B cell (primary cell): ENCODE results near the gene AP3M1. TPM values are rescaled to one million over a fixed set of nuclear protein-coding genes. Genes with fewer than 3 reads are reported as not detected.

Experiments used
- ATAC-seq: fragments of 200-7000 bp; cut with Tn5 transposase; one replicate; pipeline ENCODE4 v1.10.0; 2021; ENCODE audit warnings: low read depth, mild to moderate bottlenecking, moderate number of reproducible peaks, moderate library complexity
- CTCF ChIA-PET: fragments of 350-600 bp; sonication (Branson Sonifier 250); formaldehyde crosslinking; loops from one replicate; lab custom pipeline; 2021; ENCODE audit warnings: antibody characterized with exemption, inconsistent platforms; lab: Charles Lee
- POLR2A ChIA-PET: fragments of 350-600 bp; sonication (Branson Sonifier 250); formaldehyde crosslinking; loops from one replicate; lab custom pipeline; 2021; ENCODE audit warnings: antibody characterized with exemption; lab: Charles Lee
- DNase-seq: peaks from one replicate; pipeline ENCODE4 v3.0.0; 2013
- H2AFZ ChIP-seq: 2 replicates; pipeline ENCODE4 v1.6.1; 2012; ENCODE audit warnings: mild to moderate bottlenecking, low read depth, low read length; ENCODE audit not compliant: insufficient read depth, poor library complexity, severe bottlenecking
- H3K27ac ChIP-seq, 2 donors: 1 replicate in 1 of 2; 2 replicates in 1 of 2; pipeline ENCODE4 v1.5.1; 2012 to 2013; ENCODE audit warnings: low read length in 2 of 2, mild to moderate bottlenecking in 2 of 2, moderate library complexity in 1 of 2
- H3K27me3 ChIP-seq, 4 experiments: fragments of 200-600 bp in 1 of 4; sonication (generic) in 1 of 4; replicated peaks in 1 of 4; 1 replicate in 2 of 4; 2 replicates in 2 of 4; pipeline versions ENCODE4 v1.6.1 to v1.7.0; 2013 to 2016; ENCODE audit warnings: low read length in 3 of 4, mild to moderate bottlenecking in 2 of 4, mixed read lengths in 1 of 4, moderate library complexity in 1 of 4; ENCODE audit not compliant: insufficient read depth in 4 of 4, control insufficient read depth in 3 of 4; ENCODE audit errors: control extremely low read depth in 1 of 4
- H3K36me3 ChIP-seq, 2 experiments: replicated peaks in 1 of 2; 1 replicate in 1 of 2; 2 replicates in 1 of 2; pipeline versions ENCODE4 v1.6.1 to v1.7.1; 2013; ENCODE audit warnings: low read length in 1 of 2; ENCODE audit not compliant: insufficient read depth in 2 of 2, control insufficient read depth in 1 of 2; ENCODE audit errors: control extremely low read depth in 1 of 2, extremely low read depth in 1 of 2
- H3K4me1 ChIP-seq, 2 donors: fragments of 200-600 bp in 1 of 2; sonication (generic) in 1 of 2; 1 replicate in 1 of 2; 2 replicates in 1 of 2; pipeline versions ENCODE4 v1.5.1 to v1.6.1; 2013 to 2017; ENCODE audit warnings: low read length in 2 of 2; ENCODE audit not compliant: control insufficient read depth in 2 of 2, insufficient read depth in 2 of 2
- H3K4me2 ChIP-seq: replicated peaks from 2 replicates; pipeline ENCODE3; 2012; ENCODE audit warnings: mild to moderate bottlenecking, low read depth, low read length; ENCODE audit not compliant: poor library complexity, severe bottlenecking
- H3K4me3 ChIP-seq, 5 experiments: fragments of 200-600 bp in 1 of 5; sonication (generic) in 1 of 5; 1 replicate in 3 of 5; 2 replicates in 2 of 5; pipeline versions ENCODE4 v1.5.1 to v1.7.0; 2011 to 2016; ENCODE audit warnings: low read length in 4 of 5, mild to moderate bottlenecking in 4 of 5, low read depth in 2 of 5, control low read depth in 1 of 5, moderate library complexity in 1 of 5; ENCODE audit not compliant: insufficient read depth in 1 of 5; ENCODE audit errors: control extremely low read depth in 1 of 5, extremely low read depth in 1 of 5
- H3K79me2 ChIP-seq: fragments of 200-600 bp; sonication (generic); one replicate; pipeline ENCODE4 v1.6.0; 2016; ENCODE audit warnings: low read length; ENCODE audit not compliant: control insufficient read depth, insufficient read depth
- H3K9ac ChIP-seq: fragments of 200-600 bp; sonication (generic); 2 replicates; pipeline ENCODE4 v1.6.1; 2017; ENCODE audit warnings: mild to moderate bottlenecking, low read length, moderate library complexity
- H3K9me3 ChIP-seq, 3 donors: one replicate each; pipeline versions ENCODE4 v1.6.1 to v1.7.1; 2013; ENCODE audit warnings: low read length in 2 of 3; ENCODE audit not compliant: control insufficient read depth in 2 of 3, insufficient read depth in 1 of 3; ENCODE audit errors: control extremely low read depth in 1 of 3
- H4K20me1 ChIP-seq: 2 replicates; pipeline ENCODE4 v1.6.0; 2012; ENCODE audit warnings: mild to moderate bottlenecking, low read length; ENCODE audit not compliant: insufficient read depth, control insufficient read depth, poor library complexity, severe bottlenecking
- H3K27ac Mint-ChIP-seq: one replicate; pipeline ENCODE4 v1.8.0; 2021; ENCODE audit warnings: mixed read lengths
- H3K27me3 Mint-ChIP-seq: one replicate; pipeline ENCODE4 v1.8.0; 2021; ENCODE audit warnings: mixed read lengths
- H3K4me1 Mint-ChIP-seq: one replicate; pipeline ENCODE4 v1.8.0; 2021; ENCODE audit warnings: mixed read lengths
- H3K4me3 Mint-ChIP-seq: one replicate; pipeline ENCODE4 v1.8.0; 2021; ENCODE audit warnings: mixed read lengths
- H3K9me3 Mint-ChIP-seq: one replicate; pipeline ENCODE4 v1.8.0; 2022; ENCODE audit warnings: mixed read lengths; ENCODE audit not compliant: insufficient read depth
- CTCF ChIP-seq: fragments of 200-600 bp; IDR thresholded peaks from one replicate; pipeline ENCODE4 v1.8.0; 2022; ENCODE audit warnings: antibody characterized with exemption, mild to moderate bottlenecking
- EZH2 ChIP-seq: IDR thresholded peaks from 2 replicates; pipeline ENCODE4 v1.6.1; 2012; ENCODE audit warnings: borderline replicate concordance, low read depth, mild to moderate bottlenecking, moderate library complexity, low read length; ENCODE audit not compliant: insufficient read depth, poor library complexity, severe bottlenecking
- intact Hi-C: fragments of 100-400 bp; cut with micrococcal nuclease; formaldehyde crosslinking; loops from one replicate; pipeline ENCODE4 v1.10.0; 2022
- polyA plus RNA-seq: library from polyadenylated mRNA; depleted of rRNA; stranded (reverse); fragments of >200 nt; gene quantifications from 2 replicates; pipeline ENCODE4 v1.2.3, GENCODE V29; 2012
- total RNA-seq, 2 donors: library from RNA; stranded (reverse); fragments of 120-200 nt in 1 of 2; gene quantifications; 1 replicate in 1 of 2; 2 replicates in 1 of 2; pipeline versions ENCODE4 v1.2.3 to v1.2.4, GENCODE V29; 2013 to 2022

Gene AP3M1
- total and polyA plus RNA-seq, 2 donors (not counting 1 experiment from before 2014, with no cell fraction given) = 21.6 to 50.4 TPM

- CTCF ChIA-PET = interaction anchor here (1.0 to 1.5 kb wide), 2 partner anchors 10 to 185 kb away, joined by 3 to 9 read pairs; no protein-coding TSS in a partner anchor
- no peak for ATAC-seq
These were observed 79.5 kb downstream of the AP3M1 start for GRCh38 chr10:74071157-74071556.

More at GRCh38 chr10:74071157-74071556, 79.5 kb downstream of the AP3M1 start:
- no peak overlapping the region for H3K27ac Mint-ChIP-seq
- H3K27me3 ChIP-seq = no peaks in the 10 kb centered on the region
- no peaks in the 10 kb centered on the region for H4K20me1 ChIP-seq
- H3K9me3 Mint-ChIP-seq = no peaks in the 10 kb centered on the region
- TF ChIP-seq EZH2 (no peak), CTCF (no peak)
- no peak overlapping the region for H3K9ac ChIP-seq
- POLR2A ChIA-PET = interaction anchor here (0.5 kb wide), 1 partner anchor 9 kb away, joined by 5 read pairs; no protein-coding TSS in a partner anchor
- H3K4me3 Mint-ChIP-seq = no peak overlapping the region
- peaks cover 0 to 20% of the 10 kb centered on the region in 2 experiments for H3K36me3 ChIP-seq
- DNase-seq = no peak
- H3K4me3 ChIP-seq = no peak overlapping the region
- H3K4me1 ChIP-seq = peaks cover 2 to 3% of the 10 kb centered on the region in 2 donors
- H3K27me3 Mint-ChIP-seq = no peaks in the 10 kb centered on the region
- H3K9me3 ChIP-seq = no peaks in the 10 kb centered on the region
- H3K4me1 Mint-ChIP-seq = peaks cover 8% of the 10 kb centered on the region
- H3K4me2 ChIP-seq = no peak overlapping the region
- intact Hi-C loops = no loop called here
- no peak overlapping the region for H3K27ac ChIP-seq
- no peak overlapping the region for H2AFZ ChIP-seq
- H3K79me2 ChIP-seq = no peaks in the 10 kb centered on the region

Other genes starting within 250 kb of the AP3M1 start
- not detected in 2 replicates for gene PLAU, start 239.7 kb downstream of the AP3M1 start, total RNA-seq
- gene PLAU, start 239.7 kb downstream of the AP3M1 start, polyA plus RNA-seq = 0.04 and 0.52 TPM in 2 replicates
- gene VCL, start 152.7 kb downstream of the AP3M1 start, total RNA-seq = 29.8 and 37.0 TPM in 2 replicates
- gene VCL, start 152.7 kb downstream of the AP3M1 start, polyA plus RNA-seq = 9.6 and 13.1 TPM in 2 replicates
- 52.6 and 53.8 TPM in 2 replicates for gene ADK, start 393 bp upstream of the AP3M1 start, total RNA-seq
- gene ADK, start 393 bp upstream of the AP3M1 start, polyA plus RNA-seq = 35.4 and 37.2 TPM in 2 replicates